HG03095 (cell line): Measurements from ENCODE around the gene PASD1.
"Not testable (repeated sequence)": the region's sequence is repeated elsewhere in the genome, so short reads cannot be mapped to it uniquely, and the experiment has no call there.

Experiments
- ATAC-seq: cut with Tn5 transposase; IDR thresholded peaks from one replicate; pipeline ENCODE4 v1.9.1; 2021; ENCODE audit warnings: moderate library complexity; ENCODE audit not compliant: unreplicated experiment

Gene PASD1

GRCh38 chrX:151609222-151609621 lies 45.7 kb downstream of the PASD1 start:
- ATAC-seq = no peak

DNA sequence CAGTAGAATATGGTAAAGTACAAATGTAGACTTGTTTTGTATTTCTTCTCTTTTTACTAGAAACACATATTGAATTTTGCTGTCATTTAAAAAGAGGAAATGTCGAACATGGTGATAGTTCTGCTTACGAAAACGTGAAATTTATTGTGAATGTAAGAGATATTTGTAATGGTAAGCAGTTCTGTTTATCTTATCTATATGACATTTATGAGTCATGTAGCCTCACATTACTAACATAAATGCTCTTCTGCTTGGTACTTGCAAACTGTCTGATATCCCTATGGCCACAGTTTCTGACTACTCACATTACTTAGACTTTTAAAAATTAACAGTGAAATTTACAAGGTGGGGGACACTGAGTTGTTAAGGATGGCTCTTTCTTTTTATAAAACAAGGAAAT lies 57.9 kb downstream of the PASD1 start:
- ATAC-seq = no peak

GRCh38 chrX:151624677-151625076 lies 61.2 kb downstream of the PASD1 start:
- no peak for ATAC-seq

GRCh38 chrX:151631822-151632221 lies 68.3 kb downstream of the PASD1 start:
- ATAC-seq = no peak

GRCh38 chrX:151633157-151633556 lies 69.7 kb downstream of the PASD1 start:
- ATAC-seq = no peak

- ATAC-seq = no peak
Observed at GRCh38 chrX:151634937-151635336, 71.5 kb downstream of the PASD1 start.

DNA sequence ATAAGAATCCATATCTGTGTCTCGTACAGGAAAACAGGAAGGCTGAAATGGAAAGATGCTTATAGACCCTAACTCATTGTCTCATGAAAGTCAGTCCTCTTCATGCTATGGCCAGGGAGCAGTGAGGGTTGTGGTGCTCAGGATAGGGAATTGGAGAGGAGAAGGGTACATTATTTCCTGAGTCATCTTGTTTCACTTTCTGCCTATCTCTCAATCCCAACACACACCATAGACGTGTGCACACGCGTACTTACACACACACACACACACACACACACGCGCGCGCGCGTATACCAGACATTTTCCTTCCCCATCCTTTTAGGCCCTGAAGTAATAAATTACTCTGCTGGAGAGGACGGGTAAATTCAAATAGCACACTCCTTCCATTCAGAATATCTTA lies 78.1 kb downstream of the PASD1 start:
- ATAC-seq = no peak

DNA sequence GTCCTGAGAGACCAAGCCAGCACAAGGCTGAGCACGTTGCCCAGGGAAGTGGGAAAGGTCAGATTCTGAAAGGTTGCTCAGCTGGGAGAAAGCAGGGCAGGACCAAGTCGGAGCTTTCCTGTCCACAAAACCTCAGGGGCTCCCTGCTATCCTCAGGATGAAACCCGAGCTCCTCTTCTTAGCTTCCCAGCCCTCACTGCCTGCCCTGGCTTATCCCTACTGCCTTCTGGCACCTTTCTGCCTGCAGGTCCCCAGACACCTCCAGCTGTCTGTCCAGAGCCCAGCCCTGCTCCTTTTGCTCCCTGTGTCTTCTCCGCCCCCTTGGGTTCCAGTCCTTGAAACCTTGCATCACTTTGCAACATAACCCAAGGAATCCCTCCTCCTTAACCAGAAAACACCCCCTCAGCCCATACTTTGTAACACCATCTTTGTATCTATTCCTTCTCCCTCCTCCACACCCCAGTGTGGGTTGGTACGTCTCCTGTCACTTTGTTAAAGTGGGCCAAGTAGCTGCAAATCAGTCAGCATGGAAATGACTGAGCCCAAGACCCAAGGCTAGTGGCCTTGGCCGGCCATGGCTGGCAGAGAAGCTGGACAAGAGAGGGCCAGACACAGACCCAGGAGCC lies 111.8 kb downstream of the PASD1 start:
- no peak for ATAC-seq

DNA sequence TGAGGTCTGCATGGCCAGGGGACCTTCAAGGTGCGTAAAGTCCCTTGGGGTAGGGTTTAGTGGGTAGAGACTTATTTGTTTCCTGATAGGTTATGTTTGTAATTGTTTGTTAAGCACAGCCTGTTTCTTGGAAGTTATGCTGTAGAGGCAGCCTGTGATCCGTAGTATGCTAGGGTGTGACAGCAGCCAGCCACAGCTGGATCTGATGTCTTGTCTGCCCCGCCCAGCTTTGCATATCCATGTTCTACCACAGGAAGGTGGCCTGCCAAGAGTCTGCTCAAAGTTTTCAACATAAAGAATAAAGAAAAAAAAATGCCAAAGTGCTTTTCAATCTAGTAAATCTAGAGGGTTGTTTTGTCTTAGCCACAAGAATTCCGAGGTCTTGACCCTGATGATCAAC lies 112.7 kb downstream of the PASD1 start:
- no peak for ATAC-seq

DNA sequence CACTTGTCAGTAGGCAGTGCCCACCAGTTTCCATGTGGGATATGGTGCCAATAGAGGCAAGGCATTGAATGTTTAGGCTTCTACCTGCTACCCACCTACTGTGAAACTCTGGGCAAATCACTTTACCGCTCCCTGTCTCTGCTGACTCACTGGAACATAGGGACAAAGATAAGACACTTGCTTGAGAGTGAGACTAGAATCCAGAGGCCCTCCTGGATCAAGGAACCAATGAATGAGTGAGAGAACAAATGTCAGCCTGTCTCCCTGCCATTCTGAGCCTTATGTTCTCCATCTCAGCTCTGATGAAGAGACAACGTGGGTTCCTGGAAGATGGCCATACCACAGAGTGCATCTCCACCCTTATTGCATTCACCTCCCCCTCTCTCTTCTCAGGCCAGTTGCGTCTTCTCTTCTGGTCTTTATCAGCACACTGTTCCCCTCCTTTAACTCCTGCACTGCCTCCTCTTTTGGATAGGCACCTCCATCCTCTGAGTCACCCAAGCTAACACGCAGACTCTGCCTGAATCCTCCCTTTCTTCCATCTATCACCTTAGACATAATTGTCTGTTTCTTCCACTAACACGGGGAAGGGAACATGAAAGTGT lies 116.4 kb downstream of the PASD1 start:
- no peak for ATAC-seq

DNA sequence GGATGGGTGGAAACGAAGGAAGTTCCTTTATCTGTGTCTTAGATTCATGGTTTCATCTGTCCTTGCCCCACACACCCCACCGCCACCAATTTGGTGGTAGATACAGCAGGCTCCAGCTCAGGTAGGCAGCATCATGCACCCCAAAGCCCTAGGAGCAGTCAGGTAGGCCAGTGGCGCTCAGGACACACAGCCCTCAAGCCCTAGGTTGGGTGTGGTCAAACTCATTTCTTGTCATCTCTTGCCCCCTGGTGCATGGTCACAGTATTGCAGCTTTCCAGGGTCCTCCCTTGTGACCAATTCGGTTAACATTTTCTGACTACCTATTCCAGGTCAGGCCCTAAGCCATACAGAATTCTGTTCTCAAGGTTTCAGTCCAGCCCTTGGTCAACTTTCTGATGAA lies 117.3 kb downstream of the PASD1 start:
- no peak for ATAC-seq

GRCh38 chrX:151687635-151688034 lies 124.2 kb downstream of the PASD1 start:
- ATAC-seq = no peak

- no peak for ATAC-seq
Observed at GRCh38 chrX:151688695-151689094, 125.2 kb downstream of the PASD1 start.

- no peak for ATAC-seq
Observed at GRCh38 chrX:151692825-151693224, 129.3 kb downstream of the PASD1 start.

DNA sequence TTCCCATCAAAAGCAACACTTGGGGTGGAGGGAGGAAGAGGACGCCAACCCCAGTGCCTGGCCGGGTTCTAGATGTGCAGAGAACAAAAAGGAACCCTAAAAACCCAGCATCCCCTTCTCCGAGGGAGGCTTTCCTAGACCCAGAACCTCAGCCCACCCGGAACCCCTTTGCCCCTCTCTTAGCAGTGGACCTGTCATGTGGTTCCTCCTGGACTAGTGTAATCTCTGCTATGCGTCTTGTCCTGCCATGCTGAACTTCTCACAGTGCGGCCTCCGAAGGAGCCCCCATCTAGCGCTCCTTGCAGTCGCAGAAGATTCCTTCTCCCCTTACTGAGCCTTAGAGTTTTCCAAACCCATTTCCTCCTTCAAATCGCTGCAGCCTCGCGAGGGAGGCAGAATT lies 130.6 kb downstream of the PASD1 start:
- no peak for ATAC-seq

DNA sequence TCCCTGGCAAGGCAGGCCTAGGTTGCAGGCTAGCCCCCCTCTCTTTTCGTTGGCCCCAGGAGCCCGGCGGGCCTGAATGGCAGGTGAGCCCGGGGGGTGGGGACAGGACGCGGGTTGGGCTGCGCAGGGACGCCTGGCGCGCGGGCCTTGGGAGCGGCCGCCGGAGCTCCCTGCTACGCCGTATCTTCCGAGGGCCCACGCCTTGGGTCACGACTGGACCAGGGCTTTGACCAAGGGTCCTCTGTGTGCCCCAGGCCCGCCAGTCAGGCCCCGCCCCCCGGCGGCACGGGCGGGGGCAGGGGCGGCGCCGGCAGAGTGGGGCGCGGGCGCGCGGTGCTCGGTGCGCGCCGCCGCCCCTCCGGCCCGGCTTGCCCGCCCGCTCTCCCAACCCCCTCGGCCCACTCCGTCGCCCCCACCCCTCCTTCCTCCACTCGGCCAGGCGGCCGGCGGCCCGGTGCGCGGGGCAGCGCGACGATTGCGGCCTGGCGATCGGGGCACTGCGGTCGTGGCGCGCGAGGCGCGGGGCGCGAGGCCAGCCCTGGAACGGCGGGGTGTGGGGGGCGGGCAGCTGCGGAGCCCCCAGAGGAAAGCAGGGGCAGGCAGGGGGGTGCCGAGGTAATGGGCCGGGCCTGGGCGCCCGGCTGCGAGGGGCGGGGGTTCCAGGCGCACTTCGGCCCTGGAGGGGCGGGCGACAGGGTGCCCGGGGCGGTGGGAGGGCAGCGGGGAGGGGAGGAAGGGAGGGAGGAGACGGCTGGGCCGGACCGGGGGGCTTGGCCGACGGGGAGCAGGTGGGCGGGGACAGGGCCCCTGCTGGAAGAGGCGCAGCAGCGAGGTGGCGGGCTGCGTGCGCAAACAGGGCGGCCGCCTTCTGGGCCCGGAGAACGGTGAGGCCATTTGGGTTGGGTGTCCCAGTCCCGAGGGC lies 131.4 kb downstream of the PASD1 start, which contains the start of gene PRRG3:
Gene PRRG3, plus strand, starts transcription at position 798 of the 922 bp plus-strand sequence. CDS start 3,357 bp downstream, outside the sequence.
- no peak for ATAC-seq

- no peak for ATAC-seq
Observed at GRCh38 chrX:151695583-151696340, 132.3 kb downstream of the PASD1 start.

GRCh38 chrX:151697082-151697481 lies 133.6 kb downstream of the PASD1 start:
- not testable (repeated sequence) for ATAC-seq

DNA sequence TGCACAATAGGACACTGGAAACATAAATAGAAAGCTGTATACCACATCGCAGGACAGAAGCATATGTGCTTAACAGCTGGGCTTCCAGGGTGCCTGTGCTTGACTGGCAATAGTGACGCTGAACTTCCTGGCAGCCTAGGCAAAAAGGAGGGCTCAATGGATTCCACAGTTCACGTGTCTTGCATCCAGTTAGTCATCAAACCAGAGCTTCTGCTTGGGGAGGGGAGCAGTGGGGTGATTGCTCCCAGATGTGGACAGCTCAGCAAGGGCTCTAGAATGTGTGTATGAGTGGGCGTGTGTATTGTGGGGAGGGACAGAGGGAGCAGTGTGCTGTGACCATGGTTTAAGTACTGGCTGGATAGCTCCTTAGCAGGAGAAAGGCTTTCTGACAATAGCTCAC lies 134.0 kb downstream of the PASD1 start:
- ATAC-seq = no peak

DNA sequence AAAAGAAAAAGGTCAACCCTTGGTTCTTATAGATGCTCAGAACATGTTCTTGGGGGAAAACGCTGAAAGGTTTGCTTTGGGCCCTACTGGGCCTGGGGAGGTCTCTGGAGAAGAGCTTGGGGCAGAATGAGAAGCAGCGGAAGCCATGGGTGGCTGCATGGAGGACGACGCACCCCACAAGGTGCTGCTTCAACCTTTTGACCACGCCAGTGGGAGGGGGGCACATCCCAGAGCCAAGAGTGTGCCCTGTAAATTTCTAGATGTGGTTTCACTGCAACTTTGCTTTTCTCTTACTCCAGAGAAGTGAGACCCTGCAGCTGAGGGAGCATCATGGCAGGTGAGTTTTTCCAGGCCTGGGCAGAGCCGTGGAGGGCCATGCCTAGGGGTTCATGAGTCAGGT lies 135.0 kb downstream of the PASD1 start:
- no peak for ATAC-seq

DNA sequence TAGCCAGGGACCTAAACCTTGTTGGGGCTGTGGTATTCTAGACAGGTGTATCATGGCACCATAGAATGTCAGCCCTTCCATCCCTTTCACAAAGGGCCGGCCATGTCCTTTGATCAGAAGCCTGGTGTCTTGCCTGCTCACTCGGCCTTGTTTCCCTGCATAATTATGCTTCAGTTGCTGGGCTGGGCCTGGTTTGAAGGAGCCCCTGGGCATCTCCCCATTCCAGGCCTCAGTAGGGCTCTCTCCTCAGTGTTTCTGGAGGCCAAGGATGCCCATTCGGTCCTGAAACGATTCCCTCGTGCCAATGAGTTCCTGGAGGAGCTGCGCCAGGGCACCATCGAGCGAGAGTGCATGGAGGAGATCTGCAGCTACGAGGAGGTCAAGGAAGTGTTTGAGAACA lies 136.3 kb downstream of the PASD1 start:
- ATAC-seq = no peak
